ENCODE measurements around the gene ASXL1. TPM values are rescaled to one million over a fixed set of nuclear protein-coding genes. Genes with fewer than 3 reads are reported as not detected.

Gene ASXL1
- total RNA-seq, 1 donor from 2014 or later = 71.9 TPM

- Histone ChIP-seq H3K4me3 (no peak overlapping the region), H3K9me3 (no peaks in the 10 kb centered on the region), H3K4me1 (peaks cover 97% of the 10 kb centered on the region), H3K27me3 (ENCODE audit: low read depth) (no peaks in the 10 kb centered on the region), H3K27ac (peak overlapping the region; percentile 88), H3K36me3 (peaks cover 10% of the 10 kb centered on the region)
- intact Hi-C loops (cut with DNase I) = no loop called here
- ATAC-seq (no peak), DNase-seq (no peak)
- no peak for TF ChIP-seq CTCF (IDR thresholded peaks at IDR 0.05)
These were observed 114.6 kb downstream of the ASXL1 start for GRCh38 chr20:32472581-32473207.

GRCh38 chr20:32473231-32474008 lies 115.3 kb downstream of the ASXL1 start:
- no peak for TF ChIP-seq CTCF (IDR thresholded peaks at IDR 0.05)
- Histone ChIP-seq H3K36me3 (peaks cover 10% of the 10 kb centered on the region), H3K9me3 (no peaks in the 10 kb centered on the region), H3K4me3 (peak overlapping the region; percentile 46), H3K4me1 (peaks cover 93% of the 10 kb centered on the region), H3K27me3 (ENCODE audit: low read depth) (no peaks in the 10 kb centered on the region), H3K27ac (peak overlapping the region; percentile 88)
- ATAC-seq = no peak
- DNase-seq = no peak
- intact Hi-C loops (cut with DNase I) = no loop called here

- Histone ChIP-seq H3K27ac (peak overlapping the region; percentile 88), H3K4me3 (peak overlapping the region; percentile 46), H3K4me1 (peaks cover 93% of the 10 kb centered on the region), H3K36me3 (peaks cover 10% of the 10 kb centered on the region), H3K9me3 (no peaks in the 10 kb centered on the region), H3K27me3 (ENCODE audit: low read depth) (no peaks in the 10 kb centered on the region)
- DNase-seq = no peak
- intact Hi-C loops (cut with DNase I) = no loop called here
- ATAC-seq = peak; percentile 1 to 3
- TF ChIP-seq CTCF (IDR thresholded peaks at IDR 0.05) = no peak
These were observed 116.0 kb downstream of the ASXL1 start for GRCh38 chr20:32474009-32474716.

GRCh38 chr20:32474717-32474966 lies 116.5 kb downstream of the ASXL1 start:
- intact Hi-C loops (cut with DNase I) = no loop called here
- Histone ChIP-seq H3K27ac (peak overlapping the region; percentile 88), H3K9me3 (no peaks in the 10 kb centered on the region), H3K36me3 (peaks cover 10% of the 10 kb centered on the region), H3K27me3 (ENCODE audit: low read depth) (no peaks in the 10 kb centered on the region), H3K4me1 (peaks cover 93% of the 10 kb centered on the region), H3K4me3 (peak overlapping the region; percentile 46)
- no peak for DNase-seq
- no peak for TF ChIP-seq CTCF (IDR thresholded peaks at IDR 0.05)
- no peak for ATAC-seq

GRCh38 chr20:32474967-32475811 lies 117.1 kb downstream of the ASXL1 start:
- H3K36me3 ChIP-seq = peaks cover 10% of the 10 kb centered on the region
- H3K4me3 ChIP-seq = peak overlapping the region; percentile 46
- no peaks in the 10 kb centered on the region for H3K27me3 ChIP-seq (ENCODE audit: low read depth)
- TF ChIP-seq CTCF (IDR thresholded peaks at IDR 0.05) = no peak
- peak; percentile 93 for DNase-seq
- H3K9me3 ChIP-seq = no peaks in the 10 kb centered on the region
- ATAC-seq = peak; percentile 95 to 97
- intact Hi-C loops (cut with DNase I) = no loop called here
- peak overlapping the region; percentile 88 for H3K27ac ChIP-seq
- H3K4me1 ChIP-seq = peaks cover 93% of the 10 kb centered on the region
